GM18499 (cell line): ENCODE data around the gene RPL32.
"Not testable (repeated sequence)": the region's sequence is repeated elsewhere in the genome, so short reads cannot be mapped to it uniquely, and the experiment has no call there.

Source experiments
- ATAC-seq: cut with Tn5 transposase; IDR thresholded peaks from one replicate; pipeline ENCODE4 v1.9.1; 2021; ENCODE audit warnings: moderate number of reproducible peaks; ENCODE audit not compliant: insufficient read depth, unreplicated experiment

RPL32 gene

DNA sequence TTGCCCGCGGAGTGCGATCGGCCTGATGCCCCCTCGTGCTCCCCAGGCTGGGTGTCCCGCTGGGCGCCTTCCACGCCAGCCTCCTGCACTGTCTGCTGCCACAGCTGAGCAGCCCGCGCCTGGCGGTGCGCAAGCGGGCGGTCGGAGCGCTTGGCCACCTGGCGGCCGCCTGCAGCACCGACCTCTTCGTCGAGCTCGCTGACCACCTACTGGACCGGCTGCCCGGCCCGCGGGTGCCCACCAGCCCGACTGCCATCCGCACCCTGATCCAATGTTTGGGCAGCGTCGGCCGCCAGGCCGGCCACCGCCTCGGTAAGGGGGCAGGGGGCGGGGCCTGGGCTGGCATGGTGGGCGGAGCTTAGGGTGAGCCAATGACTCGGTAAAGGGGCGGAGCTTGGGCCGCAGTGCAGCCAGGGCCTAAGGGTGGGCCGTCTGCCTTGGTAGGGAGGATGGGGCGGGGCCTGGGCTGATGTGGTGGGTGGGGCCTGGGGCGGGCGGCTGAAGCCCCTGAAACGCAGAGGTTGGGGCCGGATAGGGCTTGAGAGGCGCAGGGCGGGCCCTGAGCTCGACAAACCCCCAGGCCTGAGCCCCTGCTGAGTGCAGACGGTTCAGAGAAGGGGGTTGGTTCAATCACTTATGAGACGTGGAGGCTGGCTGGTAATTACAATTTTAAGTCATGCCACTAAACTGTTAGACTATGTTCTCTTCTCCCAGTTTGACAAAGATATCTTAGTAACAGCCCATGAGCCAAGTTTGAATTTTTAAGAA is 31.2 kb downstream of the RPL32 start:
- peak; percentile 90 for ATAC-seq

DNA sequence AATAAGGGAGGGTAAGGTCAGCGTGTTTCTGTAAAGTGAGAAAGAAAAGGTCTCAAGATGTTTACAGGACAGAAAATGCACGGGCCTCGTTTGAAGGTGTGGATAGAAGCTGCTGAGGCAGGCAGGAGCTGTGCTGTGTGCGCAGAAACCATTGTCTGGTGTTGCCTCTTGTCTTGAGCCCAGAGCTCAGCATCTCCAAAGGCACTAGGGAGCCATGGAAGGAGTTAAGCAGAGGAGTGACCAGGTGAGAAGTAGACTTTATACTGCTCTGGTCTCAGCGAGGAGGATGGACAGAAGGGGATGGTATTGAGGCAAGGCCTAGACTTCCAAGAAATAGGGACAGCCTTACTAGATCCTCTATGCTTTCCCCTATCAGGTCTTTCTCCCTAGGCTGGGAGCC is 31.9 kb downstream of the RPL32 start:
- no peak for ATAC-seq

DNA sequence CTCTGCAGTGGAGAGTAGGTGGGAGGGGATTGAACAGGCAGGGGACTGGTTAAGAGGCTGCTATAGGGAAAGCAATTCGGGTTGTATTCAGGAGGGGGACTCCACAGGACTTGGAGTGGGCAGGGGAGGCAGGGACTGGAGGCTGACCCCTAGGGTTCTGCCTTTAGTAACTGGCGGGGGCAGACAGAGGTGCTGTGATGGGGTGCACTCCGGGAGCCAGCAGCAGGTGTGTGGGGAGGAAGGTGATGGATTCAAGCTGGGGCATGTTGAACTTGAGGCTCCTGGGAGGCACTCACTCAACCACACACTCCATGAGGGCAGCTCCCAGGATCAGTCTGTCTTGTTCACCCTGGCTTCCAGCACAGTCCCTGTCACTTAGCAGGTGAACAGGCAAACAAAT is 32.4 kb downstream of the RPL32 start:
- ATAC-seq: no peak

DNA sequence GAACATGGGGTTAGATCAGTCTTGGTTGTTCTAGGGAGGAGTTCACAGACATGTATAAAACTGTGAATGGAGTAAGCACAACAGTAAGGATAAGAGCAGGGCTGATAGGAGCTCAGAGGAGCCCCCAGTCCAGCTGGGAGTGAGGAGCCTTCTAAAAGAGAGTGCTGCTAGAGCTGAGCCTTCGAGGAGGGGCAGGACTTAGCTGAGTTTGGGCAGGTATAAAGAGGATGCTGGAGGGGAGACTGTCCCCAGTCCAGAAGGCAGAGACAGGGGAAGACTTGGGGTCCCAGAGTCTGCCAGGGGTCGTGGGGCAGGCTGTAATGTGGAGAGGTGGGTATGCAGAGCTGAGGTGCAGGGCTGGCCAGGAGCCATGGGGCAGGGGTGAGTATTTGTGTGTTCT is 32.8 kb downstream of the RPL32 start:
- ATAC-seq: no peak

DNA sequence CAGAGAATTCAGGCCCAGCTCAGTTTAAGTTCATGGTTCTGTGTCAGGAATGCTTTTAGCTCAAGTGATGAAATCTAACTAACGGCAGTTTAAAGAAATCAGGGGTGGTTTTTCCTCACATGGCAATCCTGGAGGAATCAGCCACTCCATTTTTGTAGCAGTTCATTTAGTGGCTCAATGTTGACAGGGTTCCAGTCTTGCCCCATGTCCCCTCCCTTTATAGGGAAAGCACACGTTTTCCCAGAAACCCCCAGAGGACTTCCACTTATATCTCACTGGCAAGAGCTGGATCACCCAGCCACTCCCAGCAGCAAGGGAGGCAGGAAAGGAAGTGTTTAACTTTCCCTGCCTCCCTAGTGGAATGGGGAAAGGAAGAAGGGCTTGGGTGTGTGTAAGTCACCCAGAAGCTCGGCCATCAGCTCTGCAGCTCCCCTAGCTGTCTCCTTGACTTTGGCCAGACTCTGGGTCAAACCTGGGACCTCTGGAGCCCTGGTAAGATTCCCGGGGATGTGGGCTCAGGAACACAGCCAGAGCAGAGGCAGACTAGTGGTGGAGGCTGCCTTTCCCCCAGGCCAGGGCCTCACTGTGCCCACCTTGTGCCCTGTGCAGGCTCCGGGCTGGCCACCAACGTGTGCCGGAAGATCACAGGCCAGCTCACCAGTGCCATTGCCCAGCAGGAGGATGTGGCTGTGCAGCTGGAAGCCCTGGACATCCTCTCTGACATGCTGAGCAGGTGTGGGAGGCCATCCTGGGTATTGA is 33.6 kb downstream of the RPL32 start:
- no peak for ATAC-seq

DNA sequence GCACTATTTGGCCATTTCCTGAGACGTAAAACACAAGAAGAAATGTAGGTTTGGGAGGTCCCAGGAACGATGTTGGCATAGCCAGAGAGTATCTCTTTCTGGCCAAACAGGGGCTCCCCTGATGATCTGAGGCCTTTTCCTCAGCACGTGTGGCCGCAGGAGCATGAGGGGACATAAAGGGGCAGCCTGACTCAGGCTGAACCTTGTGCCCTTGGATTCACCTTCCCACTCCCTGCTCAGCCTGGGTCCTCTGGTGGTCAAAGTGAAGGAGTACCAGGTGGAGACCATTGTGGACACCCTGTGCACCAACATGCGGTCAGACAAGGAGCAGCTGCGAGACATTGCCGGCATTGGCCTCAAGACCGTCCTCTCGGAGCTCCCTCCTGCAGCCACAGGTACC is 34.3 kb downstream of the RPL32 start:
- no peak for ATAC-seq

DNA sequence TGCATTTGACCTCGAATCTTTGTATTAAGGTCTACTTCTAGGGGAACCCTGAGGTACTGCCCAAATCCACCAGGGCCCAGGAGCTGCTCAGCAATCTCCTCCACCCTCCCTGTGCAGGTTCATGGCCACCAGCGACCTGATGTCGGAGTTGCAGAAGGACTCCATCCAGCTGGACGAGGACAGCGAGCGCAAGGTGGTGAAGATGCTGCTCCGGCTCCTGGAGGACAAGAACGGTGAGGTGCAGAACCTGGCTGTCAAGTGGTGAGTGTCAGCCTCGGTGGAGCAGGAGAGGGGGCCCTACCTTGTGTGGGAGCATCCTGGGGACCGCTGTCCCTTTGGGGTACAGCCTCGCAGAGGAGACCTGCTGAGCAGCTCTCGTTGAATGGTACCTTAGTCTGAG is 38.0 kb downstream of the RPL32 start:
- no peak for ATAC-seq

DNA sequence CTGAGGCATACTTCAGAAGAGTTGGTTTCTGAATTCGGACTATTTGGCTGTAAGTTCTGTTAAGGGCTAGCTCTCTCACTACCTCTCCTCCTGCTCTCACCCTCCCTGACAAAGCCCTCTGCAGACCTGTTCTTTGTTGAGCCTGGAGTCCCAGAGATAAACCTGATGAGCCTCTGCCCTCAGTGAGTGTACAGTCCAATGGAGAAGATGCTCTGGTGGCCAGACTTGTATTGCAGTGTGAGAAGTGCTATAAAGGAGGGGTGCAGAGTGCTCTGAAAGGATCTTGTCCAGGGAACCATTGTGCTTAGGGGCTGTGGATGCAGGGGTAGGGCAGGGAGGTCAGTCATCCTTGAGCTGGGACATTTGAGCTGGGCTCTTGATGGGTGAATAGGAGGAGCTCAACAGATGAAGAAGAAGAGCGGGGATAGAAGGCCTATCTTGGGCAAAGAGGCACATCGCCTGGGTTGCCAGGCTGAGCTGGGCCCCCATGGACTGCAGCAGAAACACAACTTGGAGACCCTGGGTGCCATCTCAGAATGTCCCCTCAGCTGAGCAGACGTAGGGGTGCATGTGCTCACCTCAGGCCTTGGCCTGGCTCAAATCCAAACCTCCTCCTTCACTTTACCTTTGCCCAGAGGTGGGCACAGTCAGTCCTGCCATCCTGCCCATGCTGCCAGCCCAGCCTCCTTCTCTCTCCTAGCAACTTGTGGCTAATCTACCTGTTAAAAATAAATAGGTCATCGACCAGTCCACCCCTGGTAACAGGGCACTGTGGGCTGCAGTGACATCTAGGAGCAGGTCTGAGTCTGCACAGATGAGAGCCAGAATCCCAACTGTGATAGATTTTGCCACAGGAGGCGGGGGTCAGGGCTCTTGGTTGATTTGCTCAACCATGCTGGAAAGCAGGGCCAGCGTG is 41.6 kb downstream of the RPL32 start:
- ATAC-seq: no peak

DNA sequence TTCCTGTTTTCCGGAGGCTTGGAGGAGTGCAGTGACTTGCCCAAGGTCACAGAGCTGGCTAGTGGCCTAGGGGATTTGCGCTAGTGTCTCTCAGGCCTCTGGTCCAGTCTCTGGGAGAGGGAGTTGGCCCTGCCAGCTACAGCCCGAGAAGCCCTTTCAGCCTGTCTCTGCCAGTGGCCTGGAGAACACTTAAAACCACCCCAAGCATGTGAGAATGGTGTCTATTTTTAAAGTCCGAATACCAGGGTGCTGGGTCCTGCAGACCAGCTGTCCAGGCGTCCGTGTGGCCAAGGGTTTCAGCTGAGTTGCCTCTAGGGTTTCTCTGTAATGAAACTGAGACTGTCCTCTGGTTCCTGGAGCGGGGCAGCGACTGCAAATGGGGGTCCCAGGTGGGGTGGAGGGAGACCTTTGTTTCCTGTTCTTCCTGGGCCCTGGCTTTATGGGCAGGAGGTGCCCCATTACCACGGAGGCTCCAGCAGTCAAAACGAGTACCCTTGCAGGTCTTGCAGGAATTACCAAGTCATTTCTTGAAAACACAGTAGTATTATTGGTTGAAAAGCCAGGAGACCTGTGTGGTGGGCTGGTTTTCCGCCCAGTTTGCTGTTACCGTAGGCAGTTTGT is 42.7 kb downstream of the RPL32 start:
- ATAC-seq: no peak

DNA sequence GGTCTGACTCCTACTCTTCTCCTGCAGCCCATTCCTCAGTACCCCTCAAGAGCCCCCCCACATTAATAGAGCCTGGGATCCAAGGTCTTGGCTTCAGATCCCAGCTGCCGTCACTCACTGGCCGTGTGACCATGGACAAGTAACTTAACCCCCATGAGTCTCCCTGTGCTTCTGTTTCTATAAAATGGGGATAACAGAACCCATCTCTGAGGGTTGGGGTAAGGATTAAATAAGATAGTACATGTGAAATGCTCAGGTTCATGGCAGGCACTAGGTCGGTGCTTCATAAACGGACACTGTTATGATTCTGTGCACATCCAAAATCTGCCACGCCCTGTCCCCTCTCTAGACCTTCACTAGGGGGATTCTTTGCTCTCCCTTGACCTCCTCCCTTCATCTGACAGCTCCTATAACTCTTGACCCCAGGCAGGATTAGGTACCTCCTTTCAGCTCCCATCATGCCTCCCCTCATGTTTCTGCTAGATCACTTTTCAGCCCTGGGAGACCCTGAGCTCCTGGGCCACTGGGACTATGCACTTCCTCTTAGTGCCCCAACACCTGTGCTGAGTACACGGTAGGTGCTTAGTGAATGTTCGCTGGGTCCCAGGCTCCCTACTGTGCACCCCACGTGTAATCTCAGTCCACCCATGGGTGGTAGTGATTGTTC is 43.3 kb downstream of the RPL32 start:
- no peak for ATAC-seq

DNA sequence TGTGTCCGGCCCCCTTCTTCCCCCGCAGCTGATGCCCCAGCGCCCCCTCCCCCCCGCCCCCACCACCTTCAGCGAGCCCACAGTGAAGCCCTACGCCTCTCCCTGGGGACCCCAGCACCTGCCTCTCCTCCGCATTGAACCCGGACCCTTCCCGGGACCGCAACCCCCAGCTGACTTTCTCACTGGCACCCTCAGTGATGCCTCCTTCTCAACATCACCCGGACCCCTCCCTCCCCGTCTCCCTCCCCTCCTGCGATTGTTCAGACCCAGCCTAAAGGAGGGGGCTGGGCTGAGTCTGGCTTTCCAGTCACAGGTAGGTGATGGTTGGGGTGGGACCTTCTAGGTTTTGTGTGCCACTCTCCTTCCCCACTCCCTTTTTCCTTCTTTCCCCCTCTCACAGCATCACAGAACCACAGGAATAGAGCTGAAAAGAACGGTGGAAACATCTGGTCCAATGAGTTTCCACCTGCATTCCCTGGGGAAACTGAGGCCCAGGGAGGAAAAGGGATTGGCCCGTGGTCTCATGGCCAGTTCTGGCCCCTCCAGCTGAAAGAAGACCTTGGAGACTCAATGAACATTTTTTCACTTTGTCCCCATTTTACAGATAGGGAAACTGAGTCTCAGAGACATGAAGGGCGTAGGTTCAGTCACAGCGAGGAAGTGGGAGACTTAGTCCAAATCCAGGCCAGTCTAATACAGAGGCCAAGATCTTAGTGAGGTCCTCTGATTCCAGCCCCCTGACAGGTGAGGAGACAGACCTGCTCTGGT is 44.1 kb downstream of the RPL32 start:
- ATAC-seq: no peak

DNA sequence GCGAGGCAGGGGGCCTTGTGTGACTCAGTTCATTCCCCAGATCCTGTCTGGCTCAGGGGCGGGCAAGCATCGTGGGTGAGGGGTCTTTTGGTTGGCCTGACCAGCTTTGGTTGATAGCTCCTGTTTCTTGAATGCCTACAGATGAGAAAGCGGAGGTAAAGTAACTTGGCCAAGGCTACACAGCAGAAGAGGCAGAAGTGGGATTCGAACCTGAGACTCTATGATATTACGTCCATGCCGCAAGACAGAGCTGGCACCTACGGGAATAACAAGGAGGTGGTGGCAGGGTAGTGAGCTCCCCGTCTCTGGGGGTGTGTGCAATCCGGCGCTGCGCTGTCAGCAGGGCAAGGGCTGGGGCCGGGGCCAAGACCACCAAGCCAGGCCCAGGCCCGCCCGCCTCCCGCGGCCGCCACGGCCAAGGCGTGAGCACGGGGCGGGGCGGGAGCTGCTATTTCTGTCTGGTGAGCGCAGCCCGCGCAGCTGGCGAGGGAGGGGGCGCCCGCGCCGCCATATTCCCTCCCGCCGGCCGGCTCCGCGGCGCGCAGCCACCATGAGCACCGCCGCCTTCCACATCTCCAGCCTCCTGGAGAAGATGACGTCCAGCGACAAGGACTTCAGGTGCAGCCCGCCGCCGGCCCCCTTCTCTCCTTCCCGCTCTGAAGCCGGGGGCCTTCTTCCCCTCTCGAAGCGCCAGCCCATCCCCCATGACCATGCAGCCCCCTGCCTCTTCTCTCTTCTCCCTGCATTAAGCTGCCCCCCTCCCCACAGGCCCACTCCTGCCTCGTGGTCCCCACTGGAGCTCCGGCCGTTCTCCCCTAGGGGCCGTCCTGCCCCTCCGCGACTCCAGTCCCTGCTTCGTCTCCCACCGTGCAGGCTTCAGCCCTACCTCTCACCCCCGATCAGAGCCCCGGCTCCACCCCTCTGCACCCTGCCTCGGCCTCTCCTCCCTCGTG is 44.9 kb downstream of the RPL32 start, which contains the start of gene CAND2:
CAND2 (plus strand) TSS at position 510 of the 953 bp plus-strand sequence; CDS start at position 551, 41 bp downstream.
- ATAC-seq: no peak

DNA sequence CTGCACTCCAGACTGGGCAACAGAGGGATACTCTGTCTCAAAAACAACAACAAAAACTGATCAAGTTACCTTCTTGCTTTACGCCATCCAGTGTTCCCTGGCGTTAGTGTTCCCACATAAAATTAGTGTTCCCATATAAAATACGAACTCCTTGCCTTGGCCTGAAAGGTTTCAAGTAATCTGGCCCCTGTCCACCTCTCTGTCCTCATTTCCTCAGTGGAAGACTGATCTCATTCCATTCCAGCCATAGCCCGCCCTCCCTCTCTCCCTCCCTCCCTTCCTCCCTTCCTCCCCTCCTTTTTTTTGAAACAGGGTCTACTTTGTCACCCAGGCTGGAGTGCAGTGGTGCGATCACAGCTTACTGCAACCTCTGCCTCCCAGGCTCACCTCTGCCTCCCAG is 47.7 kb downstream of the RPL32 start:
- ATAC-seq: no peak

DNA sequence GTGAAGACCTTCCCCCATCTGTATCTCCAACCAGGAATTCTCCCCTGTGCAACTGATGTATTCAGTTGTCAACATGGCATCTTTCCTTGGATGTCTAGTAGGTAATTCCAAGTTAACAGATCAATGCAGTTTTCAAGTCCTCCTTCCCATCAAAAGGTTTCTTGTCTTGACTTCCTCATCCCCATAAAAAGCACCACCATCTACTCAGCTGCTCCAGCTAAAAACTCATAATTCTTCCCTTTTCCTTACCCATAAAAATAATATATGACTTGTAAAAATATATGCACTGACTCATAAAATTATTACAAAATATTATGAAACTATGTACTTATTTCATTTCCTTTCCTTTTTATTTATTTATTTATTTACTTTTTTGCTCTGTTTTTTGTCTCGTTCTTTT is 49.9 kb downstream of the RPL32 start:
- ATAC-seq: no peak

DNA sequence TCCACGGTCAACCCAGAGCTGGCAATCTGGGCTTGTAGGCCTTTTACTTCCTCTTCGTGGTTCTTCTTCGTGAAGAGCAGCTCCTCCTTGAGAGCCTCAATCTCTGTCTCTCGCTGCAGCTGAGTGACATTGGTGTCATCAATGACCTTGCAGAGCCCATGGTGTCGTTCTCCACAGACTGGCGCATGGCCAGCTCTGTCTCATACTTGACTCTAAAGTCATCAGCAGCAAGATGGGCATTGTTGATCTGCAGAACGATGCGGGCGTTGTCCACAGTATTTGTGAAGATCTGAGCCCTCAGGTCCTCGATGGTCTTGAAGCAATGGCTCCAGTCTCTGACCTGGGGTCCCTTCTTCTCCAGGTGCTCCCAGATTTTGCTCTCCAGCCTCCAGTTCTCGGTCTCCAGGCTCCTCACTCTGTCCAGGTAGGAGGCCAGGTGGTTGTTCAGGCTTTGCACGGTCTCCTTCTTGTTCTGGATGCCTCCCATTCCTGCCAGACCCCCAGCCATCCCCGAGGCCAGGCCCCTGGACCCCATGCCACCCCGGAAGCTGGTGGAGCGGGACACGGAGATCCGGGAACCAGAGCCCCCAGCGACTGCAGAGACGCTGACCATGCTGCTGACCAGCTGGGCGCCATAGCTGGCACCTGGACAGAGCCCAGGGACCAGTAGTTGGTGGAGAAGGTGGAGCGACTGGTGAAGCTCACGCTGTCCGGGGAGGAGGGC is 53.2 kb downstream of the RPL32 start:
- ATAC-seq: not testable (repeated sequence)

DNA sequence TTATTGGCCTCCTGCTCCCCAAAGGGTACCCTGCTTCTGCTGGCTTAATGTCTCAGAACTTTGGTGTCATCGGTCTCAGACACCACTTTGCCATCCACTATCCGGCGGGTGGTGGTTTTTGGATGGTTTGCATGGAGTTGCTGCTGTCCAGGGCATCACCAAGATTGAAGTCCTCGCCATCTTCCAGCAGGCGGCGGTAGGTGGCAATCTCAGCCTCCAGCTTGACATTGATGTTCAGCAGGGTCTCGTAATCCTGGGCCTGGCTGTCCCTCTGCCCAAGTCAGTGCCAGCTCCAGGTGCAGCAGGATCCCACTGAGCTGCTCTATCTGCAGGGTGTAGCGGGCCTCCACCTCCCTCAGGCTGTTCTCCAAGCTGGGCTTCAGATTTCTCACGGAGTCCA is 54.0 kb downstream of the RPL32 start:
- ATAC-seq: not testable (repeated sequence)

DNA sequence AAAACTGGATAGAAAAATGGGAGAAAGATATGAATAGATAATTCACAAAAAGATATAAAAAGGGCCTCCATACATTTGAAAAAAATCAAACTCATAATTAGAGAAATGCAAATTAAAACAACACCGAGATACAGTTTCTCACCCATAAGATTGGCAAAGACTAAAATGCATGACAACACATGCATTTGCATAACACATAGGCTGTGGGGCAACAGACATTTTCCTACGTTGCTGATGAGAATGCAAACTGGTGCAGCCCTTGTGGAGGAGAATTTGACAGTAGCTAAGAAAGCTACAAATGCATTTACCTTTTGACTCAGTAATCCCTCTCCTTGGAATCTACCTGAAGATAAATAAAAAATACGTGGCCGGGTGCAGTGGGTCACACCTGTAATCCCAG is 56.3 kb downstream of the RPL32 start:
- ATAC-seq: no peak
